GM18526 (cell line): ENCODE data around the gene ACOXL.

Experiments used
- POLR2A ChIP-seq: IDR thresholded peaks from 3 replicates; pipeline ENCODE4 v1.6.1; 2011; ENCODE audit not compliant: insufficient read length; ENCODE audit errors: extremely low read depth

The ACOXL gene

DNA sequence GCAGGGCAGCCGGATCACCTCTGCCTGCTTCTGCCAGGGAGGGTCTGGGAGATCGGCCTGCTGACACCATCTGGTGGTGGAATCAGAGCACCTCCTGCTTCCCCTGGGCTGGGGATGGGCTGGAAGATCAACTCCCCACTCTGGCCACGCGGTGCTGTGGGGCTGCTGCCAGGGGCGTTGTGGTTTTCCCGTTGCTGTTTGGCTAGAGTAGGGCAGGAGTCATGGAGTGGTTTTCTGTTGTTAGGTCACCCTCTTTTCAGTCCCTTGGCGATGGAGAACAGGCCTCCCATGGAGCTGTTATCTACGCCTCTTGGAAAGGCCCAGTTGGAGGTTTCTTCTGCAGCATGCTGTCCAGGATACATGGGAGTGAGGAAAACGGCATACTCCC is 403.5 kb downstream of the ACOXL start:
- TF ChIP-seq POLR2A: no peak

DNA sequence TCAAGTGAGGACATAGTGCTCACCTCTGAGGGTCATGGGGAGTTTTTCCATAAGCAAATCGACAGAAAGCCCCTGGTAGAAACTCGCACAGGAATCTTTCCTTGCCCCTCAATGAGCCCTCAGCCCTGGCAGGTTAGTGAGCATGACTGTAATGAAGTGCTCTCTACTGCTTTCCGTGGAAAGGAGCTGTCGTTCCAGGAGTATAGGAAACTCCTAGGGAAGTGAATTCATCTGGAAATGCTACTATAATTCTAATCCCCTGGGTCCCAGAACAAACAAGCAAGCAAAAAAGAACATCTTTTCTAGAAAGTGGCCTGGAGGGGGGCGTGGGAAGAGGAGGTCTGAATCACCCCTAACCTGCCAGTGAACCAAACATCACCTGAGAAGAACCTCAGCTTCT is 406.5 kb downstream of the ACOXL start:
- no peak for TF ChIP-seq POLR2A

DNA sequence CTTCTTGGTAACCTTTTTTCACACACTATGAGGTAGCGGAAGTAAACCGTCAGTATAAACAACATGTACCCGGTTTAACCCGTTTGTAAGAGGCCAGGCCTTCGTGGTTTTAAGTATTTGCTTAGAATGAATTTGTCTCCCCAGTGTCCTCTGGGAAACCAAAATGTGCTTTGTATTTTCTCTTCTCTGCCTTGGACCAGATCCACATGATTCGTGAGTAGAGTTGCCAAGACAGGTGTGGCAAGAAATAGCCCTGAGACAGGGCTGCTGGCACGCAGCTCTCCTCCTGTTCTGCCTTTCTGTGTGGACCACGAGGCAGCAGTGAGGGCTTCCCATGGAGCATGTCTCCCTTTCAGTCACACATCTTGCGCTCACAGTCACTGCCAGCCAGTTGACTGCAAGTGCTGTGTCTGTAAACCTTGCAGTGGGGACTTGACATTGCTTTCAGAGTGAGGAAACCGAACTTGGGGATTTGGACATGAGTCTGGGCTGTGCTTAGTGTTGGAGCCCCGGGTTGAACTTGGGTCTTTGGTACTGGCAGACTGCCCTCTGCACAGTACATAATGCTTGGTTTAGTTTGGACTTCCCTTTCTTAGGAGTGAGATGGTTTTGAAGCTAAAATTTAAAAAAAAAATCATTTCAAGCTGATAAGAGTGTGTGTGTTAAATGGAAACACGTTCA is 407.4 kb downstream of the ACOXL start:
- no peak for TF ChIP-seq POLR2A

DNA sequence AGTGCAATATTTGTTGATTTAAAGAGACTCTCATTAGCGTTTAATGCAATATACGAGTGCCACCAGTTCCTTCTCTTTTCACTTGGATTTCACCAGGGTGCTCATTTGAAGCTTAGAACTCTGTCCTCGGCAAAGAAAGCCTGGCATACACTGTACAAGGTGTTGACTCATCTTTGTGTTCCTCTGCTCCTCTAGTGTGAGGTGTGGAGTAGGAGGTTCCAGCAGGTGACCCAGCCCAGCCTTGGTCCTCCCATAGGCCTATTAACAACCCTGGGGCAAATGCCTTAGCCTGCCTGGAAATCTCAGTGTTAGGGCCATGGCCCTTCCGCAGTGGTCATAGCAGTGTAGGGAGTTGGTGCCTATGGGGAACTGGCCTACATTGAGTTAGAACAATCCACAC is 408.4 kb downstream of the ACOXL start:
- no peak for TF ChIP-seq POLR2A

DNA sequence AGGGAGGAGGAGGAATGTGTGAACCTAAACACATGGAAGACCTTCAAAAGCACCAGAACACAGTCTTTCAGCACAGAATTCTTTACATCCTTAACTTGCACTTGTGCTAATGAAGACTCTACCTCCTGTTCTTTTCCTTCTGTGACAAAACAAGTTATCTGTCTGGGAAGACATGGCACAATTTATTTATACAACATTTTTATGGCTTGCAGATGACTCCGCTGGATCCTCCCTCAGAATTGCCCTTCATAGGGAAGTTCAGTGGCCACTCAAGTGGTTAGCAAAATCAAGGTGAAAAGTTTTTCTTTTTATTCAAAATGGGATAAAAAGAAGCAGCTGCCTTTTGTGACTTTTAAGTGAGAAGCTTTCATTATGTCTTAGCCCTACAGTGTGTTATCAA is 409.7 kb downstream of the ACOXL start:
- no peak for TF ChIP-seq POLR2A

DNA sequence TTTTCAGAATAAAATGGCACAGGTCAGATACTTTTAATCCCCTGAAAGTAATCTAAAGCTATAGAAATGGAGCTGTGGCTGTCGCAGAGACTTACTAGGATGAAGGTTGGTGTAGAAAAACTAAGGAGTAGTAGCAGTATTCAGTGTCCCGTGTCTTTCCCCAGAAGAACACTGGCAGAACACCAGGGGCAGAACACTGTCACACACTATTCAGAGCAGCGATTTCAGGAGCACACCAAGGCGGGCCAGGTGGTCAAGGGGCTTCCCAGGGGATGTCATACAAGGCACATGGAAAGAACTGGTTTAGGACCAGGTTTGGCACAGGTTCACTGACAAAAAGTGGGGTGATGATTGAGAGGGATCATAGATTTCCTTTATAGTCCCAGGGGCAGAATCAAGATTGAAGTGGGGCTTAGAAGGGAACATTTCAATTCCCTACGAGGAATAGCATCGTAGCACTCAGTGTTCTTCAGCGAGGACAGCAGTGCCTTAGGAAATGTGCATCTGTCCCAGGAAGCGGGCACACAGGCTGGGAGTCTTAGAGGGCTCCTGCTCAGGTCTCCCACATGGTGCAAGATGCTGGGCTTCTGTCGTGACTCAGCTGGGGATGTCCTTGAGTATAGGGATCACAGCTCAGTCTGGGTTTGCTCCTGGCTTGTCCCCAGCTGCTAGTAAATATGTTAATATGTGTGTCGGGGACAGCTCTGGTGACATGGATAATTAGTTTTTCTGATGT is 410.9 kb downstream of the ACOXL start:
- no peak for TF ChIP-seq POLR2A

DNA sequence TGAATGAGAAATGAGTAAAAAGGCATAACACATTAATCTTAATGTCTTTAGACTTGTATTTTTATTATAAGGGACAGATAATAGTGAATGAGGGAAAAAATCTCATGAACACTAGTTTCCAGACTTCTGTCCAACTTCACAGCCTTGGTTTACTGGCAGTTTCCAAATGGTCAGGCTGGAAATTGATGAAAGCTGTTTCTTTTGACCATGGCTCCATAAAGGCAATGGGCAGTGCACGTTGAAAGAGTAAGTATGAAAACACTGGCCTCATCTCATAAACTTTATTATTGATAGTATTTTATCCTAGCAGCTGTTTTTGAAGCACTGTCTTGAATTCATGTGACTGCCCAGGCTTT is 411.4 kb downstream of the ACOXL start:
- no peak for TF ChIP-seq POLR2A

DNA sequence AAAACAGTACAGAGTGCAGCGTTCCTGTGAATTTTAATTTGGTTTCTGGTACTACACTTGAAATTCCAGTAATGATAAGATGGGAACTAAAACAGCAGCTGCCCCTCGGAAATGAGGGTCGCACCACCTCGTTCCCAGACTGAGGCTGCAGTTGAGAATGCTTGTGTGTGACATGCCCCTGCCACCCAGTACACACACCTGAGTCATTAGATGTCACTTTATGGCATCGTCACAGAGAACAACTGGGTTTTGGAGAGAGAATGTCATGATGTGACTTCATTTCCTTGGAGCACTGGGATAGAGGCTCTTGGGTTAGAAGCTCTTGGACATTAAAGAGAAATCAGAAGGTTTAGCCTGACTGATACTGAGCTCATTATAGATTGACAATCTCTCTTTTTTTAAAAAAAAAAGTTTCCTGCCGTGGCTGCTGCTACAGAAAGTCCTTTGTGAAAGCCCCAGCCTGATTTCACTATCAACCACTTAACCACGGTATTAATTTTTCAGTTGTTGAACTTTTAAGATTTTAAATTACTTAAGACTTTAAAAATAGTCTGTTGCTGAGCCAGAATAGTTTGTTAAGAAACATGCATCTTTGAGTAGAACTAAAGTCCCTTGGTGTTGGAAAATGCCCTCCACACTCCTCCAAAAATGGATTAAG is 412.9 kb downstream of the ACOXL start:
- TF ChIP-seq POLR2A: no peak

DNA sequence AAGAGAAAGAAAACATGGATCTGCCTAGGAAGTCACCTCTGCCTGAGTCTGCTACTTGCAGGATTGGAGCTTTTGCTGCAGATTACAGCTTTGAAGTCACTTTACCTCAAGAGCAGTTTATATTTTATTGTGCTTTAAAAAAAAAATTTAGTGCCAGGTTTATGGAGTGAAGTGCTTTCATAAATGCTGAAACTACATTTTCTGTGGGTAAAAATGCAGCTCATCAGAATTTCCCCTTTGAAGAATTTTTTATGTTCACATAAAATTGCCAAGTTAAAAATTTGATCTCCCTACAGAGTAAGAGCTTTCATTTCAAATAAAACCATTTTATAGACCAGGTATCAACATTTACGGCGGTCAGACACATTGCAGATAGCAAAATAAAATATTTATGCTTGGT is 413.6 kb downstream of the ACOXL start:
- TF ChIP-seq POLR2A: no peak

DNA sequence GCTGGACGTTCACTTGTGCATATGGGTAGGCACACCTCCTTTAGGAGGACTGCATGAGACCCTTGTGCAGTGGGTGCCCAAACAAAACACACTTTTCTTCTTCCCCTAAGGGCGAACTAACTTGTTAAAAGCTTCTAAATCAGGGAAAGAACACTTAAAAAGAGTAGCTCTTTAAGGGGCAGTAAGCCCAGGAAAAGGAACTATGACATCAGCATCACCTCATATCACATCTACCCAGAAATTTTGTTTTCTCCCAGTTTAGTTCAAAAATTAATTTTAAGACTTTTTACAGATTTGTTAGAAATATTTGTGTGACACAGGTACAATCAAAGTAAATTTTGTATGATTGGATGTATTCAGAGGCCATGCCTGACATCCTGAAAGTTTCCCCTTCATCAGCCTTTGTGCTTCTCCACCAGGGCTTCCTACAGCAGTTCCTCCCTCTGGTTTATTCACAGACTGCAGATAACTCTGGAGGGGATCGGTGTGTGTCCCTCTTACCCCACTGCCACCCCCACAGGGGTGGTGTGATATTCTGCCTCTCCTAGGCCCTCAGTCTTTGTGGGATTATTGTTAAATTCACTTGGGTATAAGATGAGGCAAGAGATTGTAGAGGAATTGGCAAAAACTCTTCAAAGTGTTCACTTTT is 416.0 kb downstream of the ACOXL start:
- TF ChIP-seq POLR2A: no peak

DNA sequence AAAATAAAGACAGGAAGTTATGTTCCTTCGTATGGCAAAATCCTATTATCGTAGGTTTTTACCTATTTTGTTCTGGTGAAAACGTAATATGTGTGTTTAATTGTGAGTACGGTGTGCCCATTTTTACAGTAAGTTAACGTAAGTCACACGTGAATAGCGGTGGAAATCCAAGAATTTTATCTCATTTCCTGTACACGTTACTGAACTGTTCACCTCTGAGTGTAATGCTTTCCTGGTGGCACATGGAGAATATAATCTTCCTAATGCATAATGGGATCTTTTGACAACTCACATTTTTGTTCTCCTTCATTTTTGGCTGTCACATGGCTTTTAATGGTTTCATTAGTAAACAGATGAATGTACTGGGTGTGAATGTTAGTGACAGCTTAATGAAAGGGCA is 416.6 kb downstream of the ACOXL start:
- TF ChIP-seq POLR2A: no peak

DNA sequence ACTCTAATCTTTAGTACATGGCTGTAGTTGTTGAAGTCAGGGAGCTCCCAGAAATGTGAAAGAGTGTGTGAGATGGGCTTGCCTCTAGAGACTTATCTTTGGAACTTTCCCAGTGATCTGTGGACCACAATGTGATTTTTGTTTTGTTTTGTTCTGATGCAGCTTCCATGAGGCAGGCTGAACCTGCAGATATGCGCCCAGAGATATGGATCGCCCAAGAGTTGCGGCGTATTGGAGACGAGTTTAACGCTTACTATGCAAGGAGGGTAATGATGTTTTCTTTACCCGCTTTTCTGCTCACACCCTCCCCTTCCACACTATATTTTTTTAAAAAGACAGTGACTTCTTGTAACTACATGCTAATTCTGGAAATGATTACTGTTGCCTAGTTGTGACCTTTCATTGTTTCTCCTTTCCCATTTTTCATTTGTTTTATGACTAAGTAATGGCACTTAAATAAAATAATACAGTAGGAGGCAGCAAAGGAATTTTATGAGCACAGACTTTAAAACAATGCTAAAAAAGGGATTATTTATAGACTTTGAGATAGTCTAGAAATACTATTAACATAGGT is 417.6 kb downstream of the ACOXL start:
- no peak for TF ChIP-seq POLR2A

DNA sequence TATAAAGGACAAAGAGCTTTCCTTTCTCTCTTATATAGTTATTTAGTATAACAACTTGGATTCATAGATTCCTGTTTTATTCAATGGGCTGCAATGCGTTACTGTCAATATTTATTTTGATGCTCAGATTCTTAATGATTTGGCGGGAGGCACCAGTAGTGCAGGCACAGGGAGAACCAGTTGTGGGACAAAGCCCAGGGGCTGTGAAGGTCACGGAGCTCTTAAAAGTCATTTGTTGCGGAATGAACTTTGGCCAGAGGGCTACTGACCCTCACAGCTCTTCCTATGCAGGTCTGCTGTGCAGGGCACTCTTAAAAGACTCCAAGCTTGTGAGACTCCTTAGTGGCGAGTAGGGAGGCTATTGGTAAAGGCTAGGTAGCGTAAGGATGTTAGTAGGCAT is 422.4 kb downstream of the ACOXL start:
- no peak for TF ChIP-seq POLR2A

DNA sequence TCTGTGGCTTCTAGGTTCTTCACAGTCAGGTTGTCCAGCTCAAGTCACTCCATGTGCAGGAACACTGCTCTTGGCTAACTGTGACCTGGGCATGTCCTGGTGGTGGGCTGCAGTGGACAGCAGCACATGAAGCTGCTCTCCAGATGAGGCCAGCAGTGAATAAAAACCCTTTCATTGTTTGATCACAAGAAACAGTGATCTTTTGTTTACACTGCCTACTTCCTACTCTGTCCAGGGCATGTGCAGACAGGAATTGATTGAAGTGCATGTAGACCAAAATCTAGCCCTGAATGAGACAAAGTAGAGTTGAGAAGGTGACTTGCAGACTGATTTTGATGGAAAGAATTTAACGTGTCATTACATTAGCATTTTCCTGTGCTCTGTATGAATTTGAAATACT is 423.2 kb downstream of the ACOXL start:
- no peak for TF ChIP-seq POLR2A

DNA sequence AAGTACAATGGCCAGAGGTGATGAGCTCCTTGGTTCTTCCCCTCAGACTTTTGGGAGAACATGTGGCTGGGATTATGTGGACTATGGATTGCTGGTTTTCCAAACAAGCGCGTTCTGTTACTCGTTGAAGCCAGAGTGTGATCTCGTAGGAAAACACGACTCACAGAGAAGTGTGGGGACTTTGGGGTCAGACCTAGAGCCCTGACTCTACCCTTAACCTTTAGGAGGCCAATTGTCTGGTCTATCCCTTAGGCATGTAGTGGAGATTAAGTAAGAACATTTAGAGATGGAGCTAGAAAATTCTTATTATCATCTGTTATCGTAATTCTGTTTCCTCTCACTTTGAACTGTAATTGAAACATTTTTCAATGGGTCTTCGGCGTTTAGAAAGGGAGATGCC is 424.2 kb downstream of the ACOXL start:
- TF ChIP-seq POLR2A: no peak
